ENCODE data around the gene RARRES2.

Gene RARRES2

GRCh38 chr7:150365673-150366398 is 24.4 kb upstream of the RARRES2 start:
- in situ Hi-C loops (cut with MboI; ENCODE audit: low pct_unique_long_range_greater_than_20kb, low sequenced_read_pairs), result no loop called here
- DNase-seq, result peak; percentile 80

- DNase-seq, result no peak
- in situ Hi-C loops (cut with MboI; ENCODE audit: low pct_unique_long_range_greater_than_20kb, low sequenced_read_pairs), result no loop called here
Observed at GRCh38 chr7:150365194-150365593, 23.8 kb upstream of the RARRES2 start.

- in situ Hi-C loops (cut with MboI; ENCODE audit: low pct_unique_long_range_greater_than_20kb, low sequenced_read_pairs), result no loop called here
- DNase-seq, result peak; percentile 77
Observed at GRCh38 chr7:150363872-150364271, 22.4 kb upstream of the RARRES2 start.

GRCh38 chr7:150363370-150363769 is 21.9 kb upstream of the RARRES2 start:
- DNase-seq, result no peak
- in situ Hi-C loops (cut with MboI; ENCODE audit: low pct_unique_long_range_greater_than_20kb, low sequenced_read_pairs), result no loop called here

- in situ Hi-C loops (cut with MboI; ENCODE audit: low pct_unique_long_range_greater_than_20kb, low sequenced_read_pairs), result no loop called here
- peak; percentile 35 for DNase-seq
Observed at GRCh38 chr7:150361807-150362621, 20.6 kb upstream of the RARRES2 start.

- no peak for DNase-seq
- in situ Hi-C loops (cut with MboI; ENCODE audit: low pct_unique_long_range_greater_than_20kb, low sequenced_read_pairs), result no loop called here
Observed at GRCh38 chr7:150361402-150361801, 20.0 kb upstream of the RARRES2 start.

GRCh38 chr7:150360363-150361058 is 19.1 kb upstream of the RARRES2 start:
- no peak for DNase-seq
- in situ Hi-C loops (cut with MboI; ENCODE audit: low pct_unique_long_range_greater_than_20kb, low sequenced_read_pairs), result no loop called here

DNA sequence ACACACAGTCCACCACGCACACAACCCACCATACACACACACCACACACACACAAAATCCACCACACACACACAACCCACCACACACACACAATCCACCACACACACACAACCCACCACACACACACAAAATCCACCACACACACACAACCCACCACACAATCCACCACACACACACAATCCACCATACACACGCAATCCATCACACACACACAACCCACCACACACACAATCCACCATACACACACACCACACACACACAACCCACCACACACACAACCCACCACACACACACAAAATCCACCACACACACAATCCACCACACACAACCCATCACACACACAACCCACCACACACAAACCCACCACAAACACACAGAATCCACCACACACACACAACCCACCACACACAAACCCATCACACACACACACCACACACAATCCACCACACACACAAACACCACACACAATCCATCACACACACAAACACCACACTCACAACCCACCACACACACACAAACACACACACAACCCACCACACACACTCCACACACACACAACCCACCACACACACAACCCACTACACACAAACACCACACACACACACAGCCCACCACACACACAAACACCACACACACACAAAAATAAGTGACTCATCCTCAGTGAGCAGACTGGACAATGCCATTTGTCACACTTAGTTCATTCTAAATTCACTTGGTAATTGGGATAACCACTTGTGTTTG is 18.4 kb upstream of the RARRES2 start:
- DNase-seq, result no peak
- in situ Hi-C loops (cut with MboI; ENCODE audit: low pct_unique_long_range_greater_than_20kb, low sequenced_read_pairs), result no loop called here

DNA sequence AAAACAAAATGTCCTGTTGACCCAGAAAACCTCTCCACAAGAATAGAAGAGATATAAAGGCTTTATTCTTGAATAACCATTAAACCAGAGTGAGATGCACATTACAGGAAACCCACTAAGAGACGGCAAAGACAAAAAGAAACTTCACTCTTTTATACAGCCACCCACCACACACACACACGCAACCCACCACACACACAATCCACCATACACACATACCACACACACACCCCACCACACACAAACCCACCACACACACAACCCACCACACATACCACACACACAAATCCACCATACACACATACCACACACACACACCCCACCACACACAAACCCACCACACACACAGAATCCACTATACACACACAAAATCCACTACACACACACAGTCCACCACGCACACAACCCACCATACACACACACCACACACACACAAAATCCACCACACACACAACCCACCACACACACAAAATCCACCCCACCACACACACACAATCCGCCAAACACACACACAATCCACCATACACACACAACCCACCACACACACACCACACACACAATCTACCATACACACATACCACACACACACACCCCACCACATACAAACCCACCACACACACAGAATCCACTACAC is 17.7 kb upstream of the RARRES2 start:
- DNase-seq, result no peak
- in situ Hi-C loops (cut with MboI; ENCODE audit: low pct_unique_long_range_greater_than_20kb, low sequenced_read_pairs), result no loop called here

DNA sequence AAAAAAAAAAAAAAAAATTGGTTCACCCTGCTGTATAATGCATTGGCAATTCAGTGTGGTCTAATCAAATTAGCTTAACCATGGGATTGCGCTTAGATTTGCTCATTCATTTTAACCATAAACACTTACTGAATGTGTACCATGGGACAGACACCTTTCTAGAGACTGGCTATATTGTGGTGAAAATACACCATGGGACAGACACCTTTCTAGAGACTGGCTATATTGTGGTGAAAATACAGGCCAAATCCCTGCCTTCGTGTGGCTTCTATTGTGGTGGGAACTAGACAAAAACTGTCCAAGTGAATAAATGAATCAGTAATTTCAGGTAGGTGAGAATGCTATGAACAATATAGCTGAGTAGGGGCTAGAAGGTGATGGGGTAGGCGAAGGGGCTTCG is 17.0 kb upstream of the RARRES2 start:
- no peak for DNase-seq
- in situ Hi-C loops (cut with MboI; ENCODE audit: low pct_unique_long_range_greater_than_20kb, low sequenced_read_pairs), result no loop called here

GRCh38 chr7:150357771-150358427 is 16.5 kb upstream of the RARRES2 start:
- no peak for DNase-seq
- in situ Hi-C loops (cut with MboI; ENCODE audit: low pct_unique_long_range_greater_than_20kb, low sequenced_read_pairs), result no loop called here

GRCh38 chr7:150357270-150357669 is 15.8 kb upstream of the RARRES2 start:
- in situ Hi-C loops (cut with MboI; ENCODE audit: low pct_unique_long_range_greater_than_20kb, low sequenced_read_pairs), result no loop called here
- peak; percentile 90 for DNase-seq

GRCh38 chr7:150356265-150356897 is 15.0 kb upstream of the RARRES2 start:
- in situ Hi-C loops (cut with MboI; ENCODE audit: low pct_unique_long_range_greater_than_20kb, low sequenced_read_pairs), result no loop called here

GRCh38 chr7:150355666-150356059 is 14.2 kb upstream of the RARRES2 start:
- in situ Hi-C loops (cut with MboI; ENCODE audit: low pct_unique_long_range_greater_than_20kb, low sequenced_read_pairs), result no loop called here
- no peak for DNase-seq

More at GRCh38 chr7:150356265-150356897, 15.0 kb upstream of the RARRES2 start:
- DNase-seq, result peak; percentile 68

GRCh38 chr7:150351587-150352194 is 10.3 kb upstream of the RARRES2 start:
- DNase-seq, result no peak
- in situ Hi-C loops (cut with MboI; ENCODE audit: low pct_unique_long_range_greater_than_20kb, low sequenced_read_pairs), result no loop called here

GRCh38 chr7:150346922-150347321 is 5.5 kb upstream of the RARRES2 start:
- no peak for DNase-seq
- in situ Hi-C loops (cut with MboI; ENCODE audit: low pct_unique_long_range_greater_than_20kb, low sequenced_read_pairs), result no loop called here

- in situ Hi-C loops (cut with MboI; ENCODE audit: low pct_unique_long_range_greater_than_20kb, low sequenced_read_pairs), result no loop called here
- DNase-seq, result no peak
Observed at GRCh38 chr7:150345012-150345411, 3.6 kb upstream of the RARRES2 start.

- in situ Hi-C loops (cut with MboI; ENCODE audit: low pct_unique_long_range_greater_than_20kb, low sequenced_read_pairs), result no loop called here
- DNase-seq, result no peak
Observed at GRCh38 chr7:150344299-150344698, 2.9 kb upstream of the RARRES2 start.
